Measurements from ENCODE around the gene RABIF.

The RABIF gene

DNA sequence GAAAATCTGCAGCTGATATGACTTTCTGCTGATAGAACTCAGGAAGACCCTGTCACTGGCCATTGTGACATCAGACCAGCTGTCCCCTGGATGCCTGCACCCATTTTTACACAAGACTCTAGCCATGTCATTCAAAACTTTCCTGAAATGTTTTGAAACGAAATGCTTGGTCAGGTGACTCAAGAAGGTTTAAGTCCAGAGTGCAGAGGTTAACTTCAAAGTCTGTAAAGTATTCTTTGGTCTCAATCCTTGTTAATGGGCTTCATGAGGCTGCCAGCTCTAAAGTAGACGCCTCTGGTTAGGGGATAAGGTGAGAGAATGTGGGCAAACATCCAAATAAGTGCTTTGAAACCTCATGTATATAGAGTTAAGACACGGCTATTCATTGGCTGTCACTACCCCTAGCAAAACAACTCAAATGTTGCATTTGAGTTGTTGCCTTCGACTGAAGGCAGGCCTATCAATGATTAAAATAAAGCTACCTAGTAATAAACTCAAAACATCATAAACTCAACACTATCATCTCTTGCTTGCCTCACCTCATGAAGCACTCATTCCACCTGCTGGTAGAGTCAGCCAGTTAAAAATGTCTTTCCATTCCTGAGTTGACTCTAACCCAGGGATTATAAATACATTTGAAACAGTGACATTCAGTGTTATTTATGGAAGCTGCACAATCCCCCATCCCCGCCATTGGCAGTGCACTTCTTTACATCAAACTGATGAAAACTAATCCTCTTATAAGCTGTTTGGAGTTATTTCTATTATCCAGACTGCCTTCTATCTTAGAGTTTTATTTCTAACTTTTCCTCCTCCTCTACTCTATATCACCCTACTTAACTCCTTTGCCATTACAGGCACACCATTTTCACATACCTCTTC is 26.0 kb downstream of the RABIF start:
- DNase-seq: no peak

DNA sequence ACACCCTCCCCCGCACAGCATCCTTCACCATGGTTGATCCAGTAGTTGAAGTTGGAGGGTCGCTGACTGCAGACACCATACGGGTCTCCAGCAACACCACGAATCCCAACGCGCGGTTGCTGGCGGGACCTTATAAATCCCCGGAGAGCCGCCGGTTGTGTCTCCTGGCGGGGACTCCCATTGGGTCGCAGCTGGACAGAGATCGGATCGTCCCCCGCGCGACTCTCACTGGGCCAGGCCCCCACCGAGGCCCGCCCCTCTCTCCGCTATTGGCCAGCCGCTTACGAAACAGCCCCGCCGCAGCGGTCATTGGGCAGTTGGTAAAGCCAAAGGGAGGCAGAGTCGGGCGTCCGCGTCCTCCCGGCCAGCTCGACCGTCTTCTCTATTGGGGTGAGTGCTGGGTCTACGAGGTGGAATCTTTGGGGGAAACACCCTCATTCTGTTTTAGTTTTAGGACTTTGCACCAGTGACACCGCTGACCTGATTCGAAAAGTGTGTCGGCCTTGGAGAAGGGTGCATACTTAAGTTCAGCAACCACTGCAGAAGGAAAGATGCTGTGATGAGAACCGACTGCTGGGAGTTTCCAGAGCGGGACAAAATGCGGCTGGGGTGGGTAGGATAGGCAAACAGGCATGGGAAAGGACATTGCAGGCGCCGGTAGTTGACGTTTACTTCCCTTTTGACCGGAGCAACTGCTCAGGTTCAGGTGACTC is 27.4 kb downstream of the RABIF start:
- peak; percentile 94 for DNase-seq

GRCh38 chr1:202860744-202861419 is 28.1 kb downstream of the RABIF start:
- peak; percentile 74 for DNase-seq

DNA sequence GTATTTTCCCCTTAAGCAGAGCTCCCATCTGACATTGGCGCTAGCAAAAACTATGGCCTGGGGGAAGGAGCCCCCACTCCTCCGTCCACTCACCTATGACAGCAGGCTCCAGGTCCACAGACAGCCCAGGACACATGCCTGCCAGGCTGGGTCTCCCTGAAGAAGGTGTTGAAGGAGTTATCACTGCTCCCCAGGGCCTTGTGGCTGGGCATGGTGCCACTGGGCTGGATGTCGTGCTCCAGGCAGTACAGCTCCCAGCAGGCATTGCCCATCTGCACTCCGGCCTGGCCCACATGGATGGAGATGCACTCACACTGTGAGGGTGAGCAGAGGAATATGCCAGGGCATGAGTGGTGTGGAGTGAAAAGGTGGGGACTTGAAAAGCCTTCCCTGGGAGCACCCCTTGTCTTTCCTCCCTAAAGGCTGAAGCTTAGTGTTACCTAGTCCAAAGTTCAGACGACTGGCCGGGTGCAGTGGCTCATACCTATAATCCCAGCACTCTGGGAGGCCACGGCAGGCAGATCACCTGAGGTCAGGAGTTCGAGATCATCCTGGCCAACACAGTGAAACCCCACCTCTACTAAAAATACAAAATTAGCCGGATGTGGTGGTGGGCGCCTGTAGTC is 30.0 kb downstream of the RABIF start:
- DNase-seq: no peak

GRCh38 chr1:202858331-202858730 is 30.6 kb downstream of the RABIF start:
- DNase-seq: no peak

- DNase-seq: no peak
Observed at GRCh38 chr1:202857136-202857610, 31.8 kb downstream of the RABIF start.

DNA sequence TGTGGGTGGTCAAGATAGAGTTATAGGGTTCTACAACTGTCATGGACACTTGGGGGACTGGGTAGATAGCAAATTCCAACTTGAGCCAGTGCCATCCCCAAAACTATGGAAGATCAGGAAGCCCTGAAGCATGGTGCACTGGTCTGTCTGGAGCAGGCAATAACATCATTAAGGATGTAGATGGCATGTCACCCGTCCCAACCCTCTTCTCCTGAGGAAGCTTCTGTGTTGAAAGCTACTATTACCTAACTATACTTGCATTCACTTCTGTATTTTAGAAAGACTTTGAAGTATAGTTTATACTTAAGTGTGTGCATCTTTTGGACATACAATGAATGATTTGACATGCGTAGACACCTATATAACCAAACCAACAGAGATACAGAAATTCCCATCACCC is 32.9 kb downstream of the RABIF start:
- DNase-seq: no peak

- no peak for DNase-seq
Observed at GRCh38 chr1:202854787-202855186, 34.2 kb downstream of the RABIF start.

DNA sequence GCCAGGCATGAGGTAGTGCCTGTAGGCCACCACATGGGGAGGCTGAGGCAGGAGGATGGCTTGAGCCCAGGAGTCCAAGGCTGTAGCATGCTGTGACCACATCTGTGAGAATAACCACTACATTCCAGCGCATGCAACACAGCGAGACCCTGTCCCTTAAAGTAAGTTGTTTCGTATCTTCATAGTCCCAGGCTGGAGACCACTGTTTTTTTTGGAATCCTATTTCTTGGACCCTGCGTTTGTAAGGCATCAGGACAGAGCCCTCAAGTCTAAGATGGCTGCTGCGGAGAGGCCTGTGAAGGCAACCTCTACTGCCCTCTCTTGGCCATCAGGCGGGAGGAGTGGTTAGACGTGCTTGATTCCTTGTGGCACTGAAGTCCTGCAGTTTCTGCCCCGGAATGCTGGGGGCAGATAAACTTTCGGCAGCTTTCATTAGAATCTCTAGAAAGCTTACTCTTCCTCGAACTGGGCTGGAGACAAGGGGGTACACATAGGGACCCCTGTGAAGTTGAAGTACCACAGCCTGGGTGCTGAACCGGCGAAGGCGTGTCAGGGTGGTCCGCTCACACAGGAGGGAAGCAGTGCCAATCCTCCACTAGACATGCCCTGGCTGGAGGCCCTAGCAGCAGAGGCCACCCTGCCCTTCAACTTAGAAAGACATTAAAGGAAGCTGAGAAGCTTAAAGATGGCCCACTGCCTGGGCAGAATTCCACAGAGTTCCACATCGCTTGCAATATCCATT is 36.6 kb downstream of the RABIF start:
- DNase-seq: no peak

GRCh38 chr1:202850593-202851362 is 38.2 kb downstream of the RABIF start:
- DNase-seq: no peak

DNA sequence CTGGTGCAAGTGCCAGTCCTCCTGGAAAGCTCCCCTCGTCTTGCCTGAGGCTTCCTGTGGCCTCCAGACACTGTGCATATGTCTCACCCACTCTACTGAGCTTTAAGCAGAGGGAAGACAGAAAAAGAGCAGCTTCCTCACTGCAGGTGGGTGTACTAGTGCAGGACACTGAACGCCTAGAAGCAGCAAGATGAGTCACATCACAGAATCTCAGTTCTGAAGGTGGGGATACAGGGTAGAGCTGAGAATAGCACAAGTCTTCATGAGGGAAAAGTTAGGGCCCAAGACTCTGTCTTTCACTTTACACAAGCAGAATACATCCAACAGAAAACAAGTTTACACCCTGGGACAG is 40.8 kb downstream of the RABIF start:
- DNase-seq: no peak

DNA sequence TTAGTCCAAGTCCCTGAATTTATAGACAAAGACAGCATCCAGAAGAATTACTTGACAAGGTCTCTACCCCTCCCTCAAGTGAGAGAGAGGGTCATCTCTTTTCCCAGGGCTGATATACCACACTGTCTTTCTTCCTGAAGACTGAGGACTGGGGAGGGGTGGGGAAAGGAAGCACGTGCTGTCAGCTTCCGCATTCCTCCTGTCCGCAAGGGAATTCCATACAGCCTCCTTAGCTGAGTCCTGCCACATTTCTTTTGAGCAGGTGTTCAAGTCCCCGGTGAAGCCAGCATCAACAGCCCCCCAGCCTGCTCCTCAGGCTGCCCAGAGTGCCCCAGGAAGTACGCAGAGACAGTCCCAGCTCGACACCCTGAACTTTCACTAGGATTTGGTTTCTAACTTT is 44.0 kb downstream of the RABIF start:
- no peak for DNase-seq

GRCh38 chr1:202844259-202844658 is 44.7 kb downstream of the RABIF start:
- DNase-seq: no peak

- no peak for DNase-seq
Observed at GRCh38 chr1:202843081-202843480, 45.9 kb downstream of the RABIF start.

DNA sequence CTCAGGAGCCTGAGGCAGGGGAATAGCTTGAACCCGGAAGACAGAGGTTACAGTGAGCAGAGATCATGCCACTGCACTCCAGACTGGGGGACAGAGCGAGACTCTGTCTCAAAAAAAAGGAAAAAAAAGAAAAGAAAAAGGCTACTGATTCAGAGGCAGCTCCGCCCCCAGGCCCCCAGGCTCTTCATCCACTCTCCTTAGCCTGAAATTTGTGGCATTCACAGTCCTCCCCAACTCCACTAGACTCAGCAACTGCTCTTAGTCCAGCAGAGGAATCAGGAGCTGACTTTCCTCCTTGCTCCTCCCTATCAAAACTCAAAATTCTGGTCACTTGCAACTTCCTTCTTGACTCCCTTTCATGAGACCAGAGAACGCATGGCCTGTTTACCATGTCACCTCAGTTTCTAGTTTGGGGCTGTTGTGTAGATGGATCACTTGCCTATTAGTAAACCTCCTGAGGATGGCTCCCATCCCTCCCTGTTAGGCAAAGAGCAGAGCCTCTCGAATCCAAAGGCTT is 51.1 kb downstream of the RABIF start:
- DNase-seq: no peak

- DNase-seq: no peak
Observed at GRCh38 chr1:202836623-202837403, 52.1 kb downstream of the RABIF start.

DNA sequence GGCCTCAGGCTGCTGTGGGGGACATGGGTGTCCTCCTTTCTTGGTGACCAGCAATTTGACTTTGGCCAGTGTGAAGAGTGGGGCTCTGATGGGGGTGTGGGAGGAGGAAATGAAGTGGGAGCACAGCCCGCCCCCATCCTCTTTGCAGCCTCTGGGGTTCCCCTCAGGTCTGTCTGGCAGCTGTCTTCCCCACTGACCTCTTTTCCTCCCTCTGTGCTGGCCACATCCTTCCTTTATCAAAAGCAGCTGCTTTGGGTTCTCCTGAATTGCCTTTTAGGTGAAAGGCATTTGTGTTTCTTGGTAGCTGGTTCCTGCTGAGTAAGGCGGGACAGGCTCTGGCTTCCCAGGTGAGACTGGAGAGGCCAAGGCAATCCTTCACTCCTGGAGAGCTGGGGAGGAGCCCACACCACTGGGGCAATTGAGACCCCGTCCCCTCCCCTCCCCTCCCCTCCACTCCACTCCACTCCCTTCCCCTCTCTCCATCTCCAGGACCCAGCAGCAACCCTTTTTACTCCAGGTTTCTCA is 53.3 kb downstream of the RABIF start:
- no peak for DNase-seq

- DNase-seq: no peak
Observed at GRCh38 chr1:202834771-202835547, 54.0 kb downstream of the RABIF start.

- no peak for DNase-seq
Observed at GRCh38 chr1:202831906-202832305, 57.0 kb downstream of the RABIF start.
